ENCODE results near the gene PNPLA1.

The PNPLA1 gene

DNA sequence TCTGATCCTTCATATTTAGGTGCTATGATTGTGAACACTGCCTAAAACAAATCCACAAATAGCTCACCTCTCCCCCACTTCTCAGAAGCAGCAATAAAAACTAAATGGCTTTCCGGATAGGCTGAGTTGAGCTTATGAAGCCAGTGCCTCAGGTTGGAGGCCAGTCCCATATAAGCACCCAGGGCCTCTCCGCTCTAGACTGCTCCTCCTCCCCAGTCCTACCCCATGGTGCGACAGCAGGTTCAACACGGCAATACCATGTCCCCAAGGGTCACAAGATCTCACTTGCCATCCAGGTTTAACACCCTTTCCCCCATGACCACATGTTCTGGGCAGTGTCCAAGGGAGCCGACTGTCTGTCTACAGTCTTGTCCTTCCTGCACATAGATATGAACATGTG lies 46.1 kb downstream of the PNPLA1 start:
- ATAC-seq (no peak), DNase-seq (no peak)

DNA sequence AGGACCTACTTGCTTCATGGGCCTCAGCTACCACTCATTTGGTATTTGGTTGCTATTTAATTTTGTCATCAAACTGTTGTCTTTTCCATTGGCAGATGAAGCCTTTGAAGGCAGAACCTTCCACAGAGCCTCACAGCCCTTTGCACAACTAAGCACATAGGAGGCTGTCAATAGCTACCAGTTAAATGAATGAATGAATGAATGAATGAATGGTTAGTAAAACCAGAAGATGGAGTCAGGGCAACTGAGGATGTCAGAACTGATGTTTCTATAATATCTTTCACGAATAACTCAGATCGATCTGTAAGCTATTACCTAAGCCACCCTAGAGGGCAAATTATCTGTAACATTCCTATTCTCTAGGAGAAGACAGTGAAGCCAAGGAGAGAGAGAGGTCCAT lies 47.8 kb downstream of the PNPLA1 start:
- ATAC-seq (no peak), DNase-seq (no peak)

DNA sequence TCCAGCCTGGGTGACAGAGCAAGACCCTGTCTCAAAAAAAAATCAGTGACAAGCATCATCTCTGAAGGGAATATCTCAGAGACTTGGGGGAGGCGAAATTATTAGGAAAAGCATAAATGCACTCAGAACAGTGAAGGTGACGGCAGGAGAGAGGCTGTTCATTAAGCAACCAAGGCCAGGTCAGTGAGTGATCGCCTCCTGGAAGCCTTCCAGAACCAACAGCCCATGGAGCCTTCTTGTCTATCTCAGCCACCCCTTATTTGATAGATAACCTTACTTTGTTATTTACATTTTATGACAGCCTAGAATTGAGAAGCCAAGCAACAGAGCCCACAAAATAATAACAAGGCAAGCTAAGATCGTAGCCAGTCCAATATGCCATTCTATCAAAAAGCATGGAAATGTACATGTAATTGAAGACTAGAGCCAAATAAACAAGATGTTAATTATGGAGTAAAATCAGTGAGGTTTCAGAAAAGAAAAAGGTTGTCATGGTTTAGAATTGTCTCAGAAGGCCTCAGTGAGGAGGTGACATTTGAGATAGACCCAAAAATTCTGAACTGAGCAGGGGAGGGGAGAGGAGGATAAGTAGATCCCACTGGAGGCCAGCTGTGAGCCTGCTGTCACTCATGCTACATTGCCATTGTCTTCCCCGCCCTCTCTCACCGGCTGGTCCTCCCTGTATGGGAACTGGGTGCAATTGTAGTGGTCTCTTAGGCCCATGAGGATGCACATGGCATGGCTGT lies 49.0 kb downstream of the PNPLA1 start:
- no peak for ATAC-seq
- no peak for DNase-seq

DNA sequence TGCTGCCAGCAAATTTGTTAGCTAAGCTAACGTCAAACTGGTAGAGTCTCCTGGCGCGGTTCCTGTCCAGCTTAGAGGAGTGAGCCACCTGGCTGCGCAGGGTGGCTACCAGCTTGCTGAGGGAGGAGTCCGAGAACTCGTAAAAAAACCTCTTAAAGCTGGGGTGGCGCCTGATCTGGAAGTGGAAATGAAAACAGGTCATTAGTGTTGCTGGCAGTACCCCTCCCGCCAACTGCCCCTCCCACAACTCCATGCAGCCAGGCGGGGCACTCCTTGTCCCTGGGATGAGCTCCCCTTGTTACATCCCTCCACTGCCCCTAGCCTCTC lies 49.5 kb downstream of the PNPLA1 start:
- no peak for ATAC-seq
- DNase-seq = no peak

DNA sequence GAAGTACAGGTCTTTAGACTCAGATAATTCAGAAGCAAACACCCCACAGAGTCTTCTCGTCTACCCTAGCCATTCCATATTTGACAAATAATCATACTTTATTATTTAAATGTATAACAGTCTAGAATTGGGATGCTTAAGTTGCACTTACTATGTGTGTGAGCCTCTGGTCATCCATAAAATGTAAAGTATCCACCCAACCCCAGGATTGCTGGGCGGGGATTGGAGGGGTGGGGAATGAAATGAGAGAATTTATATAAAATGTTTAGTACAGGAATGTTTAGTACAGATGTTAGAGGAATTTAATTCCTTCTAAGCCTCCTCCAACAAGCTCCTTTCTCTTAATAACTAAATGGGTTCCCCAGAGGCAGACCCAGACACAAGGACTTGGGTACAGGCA lies 50.0 kb downstream of the PNPLA1 start:
- no peak for ATAC-seq
- DNase-seq = no peak

DNA sequence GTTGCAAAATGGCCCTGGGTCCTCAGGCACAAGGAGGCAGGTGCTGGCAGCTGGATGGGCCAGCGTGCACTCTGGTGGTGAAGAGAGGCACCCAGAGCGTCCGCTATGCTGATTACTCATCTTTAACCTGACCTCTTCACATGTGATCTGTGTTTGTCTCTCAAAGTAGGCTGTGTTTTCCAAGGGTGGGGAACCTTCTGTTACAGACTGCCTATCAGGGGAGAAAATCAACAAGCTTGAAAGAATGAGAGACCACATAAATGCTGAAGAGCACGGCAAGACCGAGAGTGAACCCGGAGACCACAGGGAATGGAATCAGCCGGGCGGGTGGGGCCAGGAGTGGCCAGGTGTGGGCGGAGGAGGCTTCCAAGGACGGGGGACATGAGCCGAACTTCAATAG lies 50.6 kb downstream of the PNPLA1 start:
- ATAC-seq (no peak), DNase-seq (no peak)

DNA sequence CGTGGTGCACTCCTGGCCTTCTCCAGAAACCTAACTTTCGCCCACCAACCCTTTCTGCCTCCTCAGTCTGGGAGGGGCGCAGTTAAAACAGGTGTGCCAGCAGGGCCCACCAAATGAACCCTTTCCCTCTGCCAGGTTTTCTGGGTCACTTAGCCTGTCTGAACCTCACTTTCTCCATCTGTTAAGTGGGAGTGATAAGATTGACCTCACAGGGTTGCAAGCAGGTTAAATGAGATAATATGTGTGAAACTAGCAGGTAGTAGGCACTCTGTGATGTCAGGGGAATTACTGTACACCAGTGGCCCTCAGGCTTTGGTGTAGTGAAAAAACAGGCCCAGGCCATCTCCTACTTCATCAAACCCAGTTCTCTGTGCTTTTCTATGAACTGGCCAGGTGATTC lies 52.7 kb downstream of the PNPLA1 start:
- ATAC-seq (no peak), DNase-seq (no peak)

DNA sequence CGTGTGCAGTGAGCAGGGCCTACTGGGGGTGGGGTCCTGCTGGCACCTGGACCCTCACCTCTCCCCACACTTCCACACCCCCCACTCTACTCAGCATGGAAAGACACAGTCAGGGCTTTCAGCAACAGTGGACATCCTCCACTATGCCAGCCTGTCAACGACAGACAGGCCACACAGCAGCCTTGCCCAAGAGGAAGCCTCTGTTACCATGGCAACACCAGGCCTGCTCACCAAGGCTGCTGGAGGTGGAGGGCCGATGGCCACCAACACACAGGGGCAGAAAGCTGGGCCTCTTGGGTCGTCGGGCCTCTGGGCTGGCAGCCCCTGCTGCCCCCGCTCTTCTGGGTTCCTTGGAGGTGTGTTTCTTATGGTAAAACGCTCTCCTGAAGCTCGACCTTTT lies 53.2 kb downstream of the PNPLA1 start:
- no peak for DNase-seq

DNA sequence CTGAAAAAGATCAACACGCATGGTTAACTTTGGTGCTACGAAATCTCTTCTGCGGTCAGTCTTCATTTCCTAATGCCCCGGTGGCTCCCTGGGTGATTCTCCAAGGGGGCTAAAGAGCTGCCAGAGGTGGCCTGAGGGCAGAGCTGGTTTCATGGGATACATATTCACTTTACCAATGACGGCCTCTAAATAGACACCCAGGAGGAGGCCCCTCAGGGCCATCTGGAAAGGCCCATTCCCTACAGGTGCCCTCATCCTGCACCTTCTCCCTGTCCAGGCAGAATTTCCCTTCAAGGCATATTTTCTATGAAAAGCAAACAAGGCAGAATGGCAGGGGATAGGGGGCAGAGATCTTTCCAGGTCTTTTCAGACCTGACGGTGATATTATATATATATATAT lies 54.3 kb downstream of the PNPLA1 start:
- no peak for DNase-seq
- no peak for ATAC-seq

More for the DNA sequence above, 53.2 kb downstream of the PNPLA1 start:
- no peak for ATAC-seq

DNA sequence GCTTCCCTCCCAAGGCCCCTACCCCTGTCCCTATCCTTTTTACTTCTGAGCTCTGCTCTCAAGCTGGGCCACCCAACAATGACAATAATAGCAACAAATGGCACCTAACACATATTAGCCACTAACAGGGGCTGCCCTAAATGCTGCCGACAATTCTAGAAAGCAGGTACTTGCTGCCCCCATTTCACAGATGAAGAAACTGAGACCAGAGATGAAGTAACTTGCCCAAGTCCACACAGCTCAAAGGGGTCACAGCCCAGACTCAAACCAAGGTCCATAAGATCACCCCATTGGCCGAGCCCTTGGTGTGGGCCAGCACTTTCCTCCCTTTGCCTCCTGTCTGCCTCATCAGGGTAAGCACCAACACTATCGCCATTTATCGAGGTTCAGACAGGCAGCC lies 54.9 kb downstream of the PNPLA1 start:
- DNase-seq (no peak), ATAC-seq (no peak)

DNA sequence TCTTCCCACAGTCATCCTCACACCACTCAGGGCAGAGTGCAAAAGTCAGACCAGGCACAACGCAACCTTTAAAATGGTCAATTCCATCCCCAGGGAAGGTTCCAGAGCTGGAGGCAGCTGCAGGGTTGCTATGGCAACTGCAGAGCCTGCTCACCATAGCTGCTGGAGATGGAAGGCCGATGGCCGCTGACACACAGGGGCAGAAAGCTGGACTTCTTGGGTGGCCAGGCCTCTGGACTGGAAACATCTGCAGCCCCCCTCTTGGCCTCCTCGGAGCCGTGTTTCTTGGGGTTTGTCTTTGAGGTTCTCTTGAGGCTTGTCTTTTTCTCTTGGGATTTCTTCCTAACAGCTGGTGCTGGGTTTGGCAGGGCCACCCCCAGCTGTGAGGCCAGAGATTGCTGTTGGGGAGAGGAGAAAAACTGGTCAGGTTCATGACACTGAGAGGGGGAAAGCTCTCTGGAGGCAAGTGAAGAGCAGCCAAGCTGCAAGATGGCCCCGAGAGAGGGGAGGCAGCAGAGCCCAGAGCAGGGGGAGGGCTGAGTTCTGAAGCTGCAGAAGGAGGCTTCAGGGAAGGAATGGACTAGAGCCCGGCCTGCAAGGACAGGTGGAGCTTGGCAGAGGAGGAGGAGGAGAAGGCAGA lies 56.6 kb downstream of the PNPLA1 start:
- DNase-seq (no peak), ATAC-seq (no peak)

DNA sequence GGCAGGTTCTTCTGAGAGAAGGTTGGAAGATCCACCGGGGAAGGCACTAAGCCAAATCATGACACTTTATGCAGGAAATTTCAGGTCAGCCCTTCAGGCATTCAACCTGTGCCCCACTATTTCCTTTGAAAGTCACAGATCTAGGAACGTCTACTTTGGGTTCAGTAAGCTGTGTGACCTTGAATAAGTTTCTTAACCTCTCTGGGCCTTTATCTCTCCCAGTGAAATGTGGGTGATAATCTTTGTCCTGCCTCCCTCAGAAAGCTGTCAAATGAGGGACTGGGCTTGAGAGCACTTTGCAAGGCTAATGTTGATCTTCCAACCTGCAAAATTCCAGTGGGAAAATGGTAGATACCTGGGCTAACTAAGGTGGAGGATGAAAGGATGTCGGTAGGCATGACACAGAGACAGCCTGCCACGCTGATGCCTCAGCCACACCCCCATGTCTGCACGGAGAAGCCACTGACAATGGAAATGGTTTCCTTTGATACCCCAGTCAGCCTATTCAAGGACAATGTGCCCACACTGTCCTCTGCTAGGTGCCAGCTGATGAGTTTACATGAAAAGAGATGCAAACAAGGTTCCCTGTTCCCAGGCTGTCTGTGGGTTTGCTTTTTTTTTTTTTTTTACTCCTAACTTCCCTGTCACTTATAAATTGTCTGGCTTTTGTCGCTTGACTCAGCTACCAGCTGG lies 57.5 kb downstream of the PNPLA1 start:
- no peak for DNase-seq
- no peak for ATAC-seq

DNA sequence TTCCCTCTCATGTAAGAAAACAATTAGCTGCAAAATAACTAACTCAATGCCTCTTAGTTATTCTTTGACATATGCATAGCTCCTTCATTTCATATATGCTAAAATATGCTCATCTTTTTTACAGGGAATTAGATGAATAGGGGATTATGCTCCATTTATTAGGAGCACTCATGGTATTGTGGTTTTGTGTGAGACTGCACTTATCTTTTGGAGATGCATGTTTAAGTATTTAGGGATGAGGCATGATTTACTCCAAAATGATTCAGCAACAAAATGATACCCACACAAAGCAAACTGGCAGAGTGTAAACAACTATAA lies 58.0 kb downstream of the PNPLA1 start:
- DNase-seq = no peak
- no peak for ATAC-seq

DNA sequence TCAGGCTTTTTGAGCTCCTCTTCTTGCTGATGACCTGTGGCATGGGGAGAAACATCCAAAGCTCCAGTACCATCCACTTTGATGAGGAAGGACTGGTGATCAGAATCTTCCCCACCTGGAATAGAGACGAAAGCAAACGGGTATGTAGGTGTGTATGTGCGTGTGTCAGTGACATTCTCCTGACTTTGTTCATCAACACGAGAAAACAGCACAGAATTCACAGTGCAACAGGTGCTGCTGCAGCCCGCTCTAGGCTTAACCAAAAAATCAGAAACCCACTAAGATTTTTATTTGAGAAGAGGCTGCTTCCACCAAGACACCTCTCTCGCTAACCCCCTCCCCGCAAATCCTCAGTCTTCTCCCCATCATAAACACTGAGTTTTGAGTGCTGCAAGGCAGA lies 58.7 kb downstream of the PNPLA1 start:
- DNase-seq (no peak), ATAC-seq (no peak)

DNA sequence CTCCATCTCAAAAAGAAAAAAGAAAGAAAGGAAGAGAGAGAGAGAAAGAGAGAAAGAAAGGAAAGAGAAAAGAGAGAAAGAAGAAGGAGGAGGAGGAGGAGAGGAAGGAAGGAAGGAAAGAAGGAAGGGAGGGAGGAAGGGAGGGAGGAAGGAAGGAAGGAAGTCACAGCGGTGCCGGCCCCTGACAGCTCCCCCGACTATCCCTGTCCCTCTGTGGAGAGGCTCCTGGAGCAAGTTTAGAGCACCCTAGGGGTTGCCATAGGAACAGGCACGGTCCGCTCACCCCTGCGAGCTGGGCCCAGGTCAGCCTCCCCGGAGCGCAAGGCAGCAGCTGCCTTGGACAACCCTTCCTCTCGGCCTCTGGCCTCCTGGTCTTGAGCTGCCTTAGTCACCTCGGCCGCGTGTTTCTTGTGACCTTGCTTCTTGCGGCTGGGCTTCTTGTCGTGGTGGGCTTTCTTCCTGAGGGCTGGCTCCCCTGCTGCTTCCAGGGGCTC lies 60.0 kb downstream of the PNPLA1 start:
- no peak for DNase-seq
- ATAC-seq = no peak

DNA sequence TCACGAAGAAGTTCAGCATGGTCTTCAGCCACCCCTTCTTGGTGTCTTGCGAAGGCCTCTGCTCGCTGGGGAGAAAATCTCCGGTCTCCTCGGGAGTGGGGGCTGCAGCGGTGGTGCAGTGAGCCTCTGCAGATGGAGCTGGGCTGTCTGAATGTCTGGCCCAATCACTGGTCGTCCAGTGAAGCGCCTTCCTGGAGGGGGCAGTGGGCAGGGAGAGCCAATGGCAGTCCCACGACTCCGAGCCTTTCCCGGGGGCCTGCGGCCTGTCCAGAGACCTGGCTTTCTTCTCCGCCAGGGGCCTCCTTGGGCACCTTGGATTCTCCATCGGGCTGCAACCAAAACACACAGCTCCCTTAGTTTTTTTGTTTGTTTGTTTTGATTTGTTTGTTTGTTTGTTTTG lies 60.5 kb downstream of the PNPLA1 start:
- DNase-seq (no peak), ATAC-seq (no peak)

DNA sequence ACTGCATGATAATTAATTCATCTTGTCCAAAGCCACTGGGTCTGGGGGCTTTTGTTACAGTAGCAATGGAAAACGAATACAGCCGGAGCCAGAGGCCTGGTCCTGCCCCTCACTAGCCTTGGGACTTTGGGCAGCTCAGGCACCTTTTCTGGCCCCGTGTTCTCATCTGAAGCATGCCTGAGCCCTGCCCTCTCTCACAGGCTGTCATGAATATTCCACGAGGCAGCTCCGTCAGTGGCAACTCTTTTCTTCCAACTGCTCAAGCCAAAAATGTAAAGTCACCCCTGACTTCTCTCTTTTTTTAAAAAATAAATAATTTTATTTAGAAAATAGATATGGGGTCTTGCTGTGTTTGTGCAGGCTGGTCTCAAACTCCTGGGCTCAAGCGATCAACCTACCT lies 61.5 kb downstream of the PNPLA1 start:
- ATAC-seq (no peak), DNase-seq (no peak)

DNA sequence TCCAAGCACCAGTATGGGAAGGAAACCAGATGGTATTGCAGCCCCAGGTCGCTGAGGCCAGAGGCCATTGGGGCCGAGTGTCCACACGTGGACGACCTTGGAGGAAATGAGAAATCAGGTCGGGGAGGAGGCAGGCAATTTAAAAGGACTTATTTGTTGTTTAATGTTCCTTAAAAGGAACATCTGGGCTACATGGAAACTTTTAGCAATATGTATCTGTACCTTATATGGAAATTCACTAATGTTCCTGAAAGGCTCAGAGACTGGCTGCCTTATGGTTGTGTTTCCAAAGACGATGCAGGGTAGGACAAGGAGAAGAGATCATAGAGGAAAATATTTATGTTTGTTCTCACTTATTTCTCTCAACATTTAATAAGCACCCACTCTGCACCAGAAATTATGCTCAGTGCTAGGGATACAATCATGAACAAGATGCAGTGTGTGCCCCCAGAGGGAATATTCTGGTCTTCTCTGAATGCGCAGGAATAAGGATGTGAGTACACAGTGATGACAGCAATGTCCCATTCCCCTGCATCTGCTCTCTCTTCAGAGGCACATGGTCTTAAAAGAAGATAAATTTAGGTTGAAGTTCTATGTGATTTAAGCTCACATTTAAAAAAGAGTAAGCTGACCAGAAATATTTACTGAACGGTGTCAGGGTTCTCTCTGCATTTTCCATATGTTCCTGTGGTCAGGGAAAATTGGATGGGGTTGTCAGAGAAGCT lies 63.5 kb downstream of the PNPLA1 start:
- ATAC-seq = no peak
- DNase-seq = no peak

DNA sequence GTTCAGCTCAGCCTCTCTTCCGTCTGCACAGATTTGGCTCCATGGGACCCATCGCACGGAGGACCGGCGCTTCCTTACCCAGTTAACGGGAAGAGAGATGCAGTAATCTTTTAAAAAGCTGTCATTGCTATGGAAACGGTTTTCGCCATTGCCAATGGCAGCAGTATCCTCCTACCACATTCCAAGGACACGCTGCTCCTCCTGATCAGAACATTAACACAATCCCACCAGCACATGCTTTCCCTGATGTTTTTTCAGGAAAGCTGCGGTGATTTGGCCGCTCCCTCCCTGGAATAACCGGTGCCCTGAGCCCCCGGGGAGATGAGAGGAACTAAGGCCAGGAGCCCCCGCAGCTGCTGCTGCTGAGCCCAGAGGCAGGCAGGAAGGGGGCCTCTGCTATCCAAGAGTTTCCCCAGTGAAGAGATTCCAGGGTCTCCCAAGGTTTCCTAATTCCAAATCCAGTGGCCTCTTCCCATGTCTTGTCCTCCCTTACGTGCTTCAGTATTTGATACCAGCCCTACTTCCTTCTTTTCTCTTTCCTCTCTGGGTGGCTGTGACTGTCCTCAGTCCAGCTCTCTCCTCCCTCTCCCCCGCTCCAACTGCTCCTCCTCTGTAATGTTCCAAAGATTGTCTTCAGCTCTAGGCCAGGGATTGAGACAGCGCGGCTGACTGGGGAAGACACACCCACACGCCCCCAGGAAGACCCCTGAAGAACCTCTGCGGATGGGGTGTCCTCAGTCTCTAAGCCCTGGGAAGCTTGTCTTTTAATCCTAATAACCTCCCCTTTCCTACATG lies 64.3 kb downstream of the PNPLA1 start:
- no peak for ATAC-seq

DNA sequence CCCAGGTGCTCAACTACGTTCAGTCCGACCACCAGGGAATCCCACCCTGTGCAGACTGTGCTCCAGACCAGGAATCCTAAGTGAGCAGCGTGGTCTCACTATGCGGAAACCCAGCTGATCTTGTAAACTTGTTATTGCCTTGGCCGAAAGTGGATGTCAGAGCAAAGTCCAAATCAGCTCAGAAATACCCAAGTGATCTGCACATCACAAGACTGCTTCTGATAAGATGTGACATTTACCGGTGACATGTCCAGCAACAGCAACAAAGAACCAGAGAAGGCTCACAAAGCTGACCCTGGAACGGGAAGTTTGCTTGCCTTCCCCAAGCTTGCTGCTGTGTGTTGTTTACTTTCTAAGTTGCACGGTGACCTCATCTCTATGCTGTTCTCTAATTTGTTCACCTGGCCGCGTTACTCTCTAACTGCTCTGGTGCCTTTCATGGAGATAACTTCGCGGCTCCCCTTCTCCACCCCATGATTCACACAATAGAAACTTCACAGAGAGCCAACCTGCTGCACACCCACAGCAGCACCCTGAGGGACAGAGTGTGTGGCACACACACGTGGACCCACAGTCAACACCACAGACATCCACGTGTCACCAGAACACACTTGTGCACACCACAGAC lies 65.1 kb downstream of the PNPLA1 start:
- ATAC-seq (no peak), DNase-seq (no peak)

More for the DNA sequence above, 64.3 kb downstream of the PNPLA1 start:
- DNase-seq = no peak

DNA sequence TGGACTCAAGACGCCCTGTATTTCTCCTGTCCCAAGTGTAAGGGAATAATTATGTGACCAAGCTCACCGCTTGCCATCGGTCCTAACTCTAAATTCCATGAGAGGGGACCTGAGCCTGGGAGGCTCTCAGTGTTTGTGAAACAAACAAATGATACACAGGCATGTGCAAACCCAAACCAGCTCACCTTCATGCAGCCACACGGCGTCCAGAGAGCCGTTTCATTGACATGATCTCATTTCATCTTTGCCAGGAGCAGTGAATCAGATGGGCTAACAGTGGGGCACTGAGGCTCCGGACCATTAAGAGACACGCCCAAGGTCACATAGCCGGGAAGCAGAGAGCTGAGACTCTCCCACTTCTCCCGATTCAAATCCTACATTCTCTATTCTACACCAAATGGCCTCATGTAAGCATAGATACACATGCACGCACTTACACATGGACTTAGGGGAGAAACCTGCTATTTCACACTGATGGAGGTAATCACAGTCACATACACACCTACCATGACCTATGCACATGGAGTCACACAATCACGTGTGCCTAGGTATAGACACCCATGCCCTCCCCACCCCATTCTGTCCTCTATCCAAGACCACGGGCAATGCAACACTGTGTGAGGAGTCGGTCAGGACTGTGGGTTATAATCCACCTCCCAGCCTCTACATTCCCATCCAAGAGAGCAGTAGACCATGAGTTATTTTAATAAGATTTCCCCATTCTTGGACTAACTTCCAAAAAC lies 65.8 kb downstream of the PNPLA1 start:
- DNase-seq (no peak), ATAC-seq (no peak)

Measured in stimulated activated naive CD8-positive, alpha-beta T cell treated with anti-CD3 and anti-CD28 coated beads, Interleukin-15, Interleukin-2, amounts not matched to agents 100 U/mL and 50 U/mL, for 24 hours (primary cell).